Measurements from ENCODE around the gene GPR75. TPM values are rescaled to one million over a fixed set of nuclear protein-coding genes. Genes with fewer than 3 reads are reported as not detected.

GPR75 gene
- 1.1 and 1.4 TPM in 2 replicates for total RNA-seq

DNA sequence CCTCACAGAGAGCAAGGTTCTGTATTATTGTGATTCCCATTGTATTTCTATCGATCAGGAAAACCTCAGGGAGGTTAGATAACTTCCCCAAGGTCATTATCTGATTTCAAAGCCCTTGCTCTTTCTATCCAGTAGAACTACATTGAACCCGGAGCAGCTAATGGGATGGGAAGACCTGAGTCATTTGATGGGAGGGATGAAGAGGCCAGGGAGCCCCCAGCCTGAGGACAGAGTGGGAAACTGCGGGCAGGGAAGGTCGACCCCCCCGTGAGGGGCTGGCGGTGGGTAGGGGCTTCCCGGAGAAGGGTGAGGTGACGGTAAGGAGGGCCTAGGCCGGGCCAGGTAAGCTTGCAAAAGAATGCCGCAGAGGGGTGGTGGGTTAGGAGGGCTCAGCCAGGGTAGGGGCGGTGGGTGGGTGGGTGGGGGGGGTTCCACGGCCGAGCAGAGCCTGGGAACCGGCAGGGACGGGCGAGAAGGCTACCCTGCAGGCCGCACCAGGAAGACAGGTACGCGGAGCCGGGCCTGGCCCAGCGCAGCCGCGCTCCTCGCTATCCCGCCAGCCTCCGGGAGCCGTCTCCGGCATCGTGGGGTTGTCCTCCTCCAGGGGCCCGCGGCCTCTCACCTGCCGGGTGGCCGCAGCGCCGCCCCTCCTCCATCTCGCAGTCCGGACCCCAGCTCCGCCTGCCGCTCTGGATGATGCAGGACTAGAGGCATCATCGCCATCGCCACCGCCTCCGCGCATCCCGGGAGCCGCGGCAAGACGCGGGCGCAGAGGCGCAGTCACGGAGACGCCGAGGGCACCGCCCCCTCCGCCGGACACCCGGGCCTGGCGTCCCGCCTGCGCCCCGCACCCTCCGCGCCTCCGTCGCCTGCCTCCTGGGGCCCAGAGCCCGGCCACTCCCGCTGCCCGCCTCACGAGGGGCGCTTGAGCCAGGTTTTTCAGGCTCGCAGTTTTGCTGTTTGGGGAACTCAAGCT lies at the start of gene GPR75:
Gene GPR75, minus strand, starts transcription at position 762 of the 976 bp plus-strand sequence. CDS start 5,211 bp downstream, outside the sequence.

Other genes with a start within 250 kb of the GPR75 start
- 3.5 and 11.8 TPM in 2 replicates for gene CHAC2, start 92.2 kb downstream of the GPR75 start, total RNA-seq
- gene ASB3, start 73.0 kb downstream of the GPR75 start, total RNA-seq: 33.0 and 34.0 TPM in 2 replicates
- 123 and 137 TPM in 2 replicates for gene ERLEC1, start 72.9 kb downstream of the GPR75 start, total RNA-seq
- 35.2 and 53.3 TPM in 2 replicates for gene PSME4, start 111.0 kb upstream of the GPR75 start, total RNA-seq